GM12878 (cell line): ENCODE measurements around the gene EFNA1. TPM values are rescaled to one million over a fixed set of nuclear protein-coding genes. Genes with fewer than 3 reads are reported as not detected.
"Not testable (repeated sequence)": the region's sequence is repeated elsewhere in the genome, so short reads cannot be mapped to it uniquely, and the experiment has no call there.

Experiments used
- ATAC-seq: fragments of 200-7000 bp; cut with Tn5 transposase; 3 replicates; pipeline ENCODE4 v1.9.1; 2020; ENCODE audit warnings: mild to moderate bottlenecking, moderate library complexity
- BruUV-seq: library from RNA; stranded (reverse); fragments of 400-500 nt; replicated peaks from 2 replicates; lab custom pipeline; 2021; lab: Mats Ljungman, UMichigan
- CTCF ChIA-PET: fragments of 300-600 bp; sonication (Branson Sonifier 250); formaldehyde crosslinking; extraction: SDS; loops from one replicate; lab custom pipeline; 2021; ENCODE audit warnings: inconsistent platforms; lab: Yijun Ruan, JAX
- POLR2A ChIA-PET: fragments of 350-600 bp; formaldehyde crosslinking; extraction: SDS; loops from one replicate; lab custom pipeline; 2021; ENCODE audit warnings: inconsistent platforms; lab: Charles Lee
- RAD21 ChIA-PET: fragments of 300-600 bp; sonication (Branson Sonifier 250); formaldehyde crosslinking; loops from one replicate; lab custom pipeline; 2023; ENCODE audit warnings: antibody characterized with exemption; ENCODE audit not compliant: unreplicated experiment; lab: Charles Lee
- SMC1A ChIA-PET: fragments of 300-600 bp; sonication (Branson Sonifier 250); formaldehyde crosslinking; loops from one replicate; lab custom pipeline; 2023; ENCODE audit not compliant: unreplicated experiment, uncharacterized antibody; lab: Charles Lee
- DNase-seq: peaks from one replicate; pipeline ENCODE4 v3.0.0-alpha.2; 2011; ENCODE audit warnings: low read depth, low spot score
- FAIRE-seq: peaks from 3 replicates; lab custom pipeline; 2011; peaks lifted over from hg19 to GRCh38; lab: Jason Lieb, UNC
- H2AFZ ChIP-seq: 2 replicates; pipeline ENCODE4 v1.6.0; 2011; ENCODE audit warnings: low read depth, low read length, control low read depth; ENCODE audit not compliant: control insufficient read depth
- H3K27ac ChIP-seq: 2 replicates; pipeline ENCODE4 v1.5.1; 2011; ENCODE audit warnings: control low read depth; ENCODE audit not compliant: control insufficient read depth, insufficient read depth
- H3K27me3 ChIP-seq, 2 experiments: replicated peaks in 1 of 2; 2 replicates each; pipeline versions ENCODE4 v1.6.0 to v1.6.1; 2011; ENCODE audit warnings: low read length in 1 of 2; ENCODE audit not compliant: control insufficient read depth in 2 of 2, insufficient read depth in 2 of 2
- H3K36me3 ChIP-seq, 2 experiments: 2 replicates each; pipeline ENCODE4 v1.5.1; 2011; ENCODE audit warnings: low read length in 1 of 2; ENCODE audit not compliant: control insufficient read depth in 2 of 2, insufficient read depth in 2 of 2
- H3K4me1 ChIP-seq: 2 replicates; pipeline ENCODE4 v1.6.1; 2011; ENCODE audit warnings: mild to moderate bottlenecking, low read length, moderate library complexity, mixed read lengths; ENCODE audit not compliant: control insufficient read depth, insufficient read depth
- H3K4me2 ChIP-seq: 2 replicates; pipeline ENCODE4 v1.6.0; 2011; ENCODE audit warnings: control low read depth; ENCODE audit not compliant: control insufficient read depth, insufficient read depth
- H3K4me3 ChIP-seq: fragments of 200-600 bp; sonication (generic); 2 replicates; pipeline ENCODE4 v1.5.1; 2016
- H3K79me2 ChIP-seq: 2 replicates; pipeline ENCODE4 v1.6.0; 2011; ENCODE audit warnings: low read length; ENCODE audit not compliant: control insufficient read depth, insufficient read depth
- H3K9ac ChIP-seq: 2 replicates; pipeline ENCODE4 v1.8.0; 2011; ENCODE audit warnings: low read length, control low read depth, mixed read lengths; ENCODE audit not compliant: control insufficient read depth, insufficient read depth
- H3K9me3 ChIP-seq: replicated peaks from 3 replicates; pipeline ENCODE4 v1.5.1; 2011; ENCODE audit warnings: mild to moderate bottlenecking, low read length; ENCODE audit not compliant: control insufficient read depth, insufficient read depth
- H4K20me1 ChIP-seq: 2 replicates; pipeline ENCODE4 v1.6.0; 2011; ENCODE audit not compliant: control insufficient read depth, insufficient read depth
- IRF3 ChIP-seq: fragments of 450-650 bp; IDR thresholded peaks from 2 replicates; pipeline ENCODE4 v1.6.1; 2014; ENCODE audit warnings: mild to moderate bottlenecking
- POLR2AphosphoS5 ChIP-seq: IDR thresholded peaks from 2 replicates; pipeline ENCODE4 v1.6.1; 2011; ENCODE audit warnings: mild to moderate bottlenecking, low read length, inconsistent platforms
- RFX5 ChIP-seq: IDR thresholded peaks from 2 replicates; pipeline ENCODE4 v1.6.1; 2011; ENCODE audit warnings: low read depth, low read length, improper control_type of control experiment
- SRF ChIP-seq, 2 experiments: IDR thresholded peaks; 2 replicates each; pipeline ENCODE4 v1.6.1; 2011; ENCODE audit warnings: low read depth in 2 of 2, low read length in 2 of 2, mild to moderate bottlenecking in 1 of 2, moderate library complexity in 1 of 2
- WGBS: methylation state at CpG from one replicate; pipeline ENCODE4 v1.1.6; 2016; ENCODE audit warnings: low lambda C conversion rate; ENCODE audit not compliant: insufficient replicate concordance, insufficient coverage; ENCODE audit errors: missing lambda C conversion rate; 5-methylcytosine and 5-hydroxymethylcytosine counted together
- in situ Hi-C: fragments of 300-500 bp; cut with MboI; formaldehyde crosslinking; loops from 9 replicates; pipeline ENCODE4 v1.14.3; 2018; ENCODE audit warnings: mixed read lengths
- intact Hi-C: fragments of 100-400 bp; cut with micrococcal nuclease; formaldehyde crosslinking; loops from one replicate; pipeline ENCODE4 v1.14.2; 2022; ENCODE audit not compliant: unreplicated experiment
- polyA plus RNA-seq, 11 experiments: library from polyadenylated mRNA; depleted of rRNA in 4 of 11; unstranded in 6 of 11; stranded (reverse) in 5 of 11; fragments of >200 nt; fragmentation: Nextera tagmentation in 4 of 11; fragmentation: Illumina TruSeq in 1 of 11; extraction: Ambion mirVana in 4 of 11; extraction: Trizol in 1 of 11; gene quantifications; 1 replicate in 1 of 11; 2 replicates in 10 of 11; pipeline versions ENCODE4 v1.2.1 to v1.2.3, GENCODE V29; 2011 to 2016; ENCODE audit warnings: inconsistent platforms in 2 of 11, missing spikeins in 2 of 11, low read depth in 1 of 11
- total RNA-seq, 4 experiments: library from RNA; depleted of rRNA in 3 of 4; stranded (reverse); fragments of >200 nt in 3 of 4; fragmentation: Illumina TruSeq in 1 of 4; extraction: Trizol in 1 of 4; gene quantifications; 2 replicates each; pipeline versions ENCODE4 v1.2.1 to v1.2.3, GENCODE V29; 2013 to 2021
- TF ChIP-seq, protein P1 (sequence below): fragments of 450-650 bp; IDR thresholded peaks from 2 replicates; pipeline ENCODE4 v1.6.1; 2017; ENCODE audit warnings: antibody characterized with exemption, mild to moderate bottlenecking, moderate library complexity
- TF ChIP-seq, protein P2 (sequence below): fragments of 450-650 bp; IDR thresholded peaks from 2 replicates; pipeline ENCODE4 v1.6.1; 2017; ENCODE audit warnings: low read depth, mild to moderate bottlenecking, moderate library complexity

EFNA1 gene
- total and polyA plus RNA-seq, 10 of the 15 experiments (the other 5 are each of a cell fraction or from before 2014, with no cell fraction given): 0.13 to 7.5 (median 0.28) TPM; not detected in 5

DNA sequence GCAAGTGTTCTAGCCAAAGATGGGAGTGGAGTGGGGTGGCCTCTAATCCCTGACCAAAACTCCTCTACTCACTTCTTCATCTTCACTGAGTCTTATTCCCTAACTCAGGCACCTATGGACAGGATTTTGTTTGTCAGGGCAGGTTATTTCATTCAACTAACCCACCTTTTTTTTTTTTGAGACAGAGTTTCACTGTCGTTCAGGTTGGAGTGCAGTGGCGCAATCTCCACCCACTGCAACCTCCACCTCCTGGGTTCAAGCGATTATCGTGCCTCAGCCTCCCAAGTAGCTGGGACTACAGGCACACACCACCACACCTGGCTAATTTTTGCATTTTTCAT lies 40.4 kb downstream of the EFNA1 start:
- ChIA-PET CTCF (interaction anchor here (0.8 to 12.1 kb wide), 21 partner anchors 10 to 124 kb away, joined by 3 to 284 read pairs (median 5); partner anchors contain the start of genes EFNA4 and SLC50A1), SMC1A (interaction anchor here (0.9 to 5.9 kb wide), 8 partner anchors 9 to 83 kb away, joined by 3 to 37 read pairs (median 4); partner anchors contain the start of gene SLC50A1), RAD21 (interaction anchor here (0.7 to 5.1 kb wide), 9 partner anchors 13 to 103 kb away, joined by 3 to 71 read pairs (median 4); no protein-coding TSS in a partner anchor)
- FAIRE-seq, H2AFZ ChIP-seq, H3K9ac ChIP-seq, H3K4me3 ChIP-seq, H3K9me3 ChIP-seq, H3K4me1 ChIP-seq, H3K27ac ChIP-seq, H3K4me2 ChIP-seq, ATAC-seq, POLR2A ChIA-PET, H4K20me1 ChIP-seq, H3K36me3 ChIP-seq, H3K27me3 ChIP-seq, DNase-seq, BruUV-seq: not testable (repeated sequence)
- intact Hi-C loops: loop anchor here (1.0 kb wide), 1 partner anchor 77 kb away; no protein-coding TSS in a partner anchor
- TF ChIP-seq SRF (IDR thresholded peaks at IDR 0.05; ENCODE audit: low read depth in 2 of 2, low read length in 2 of 2): 0 out of 4 replicates have a peak, but pooled peaks of 1 of the 2 experiments have one; percentile 33
- H3K79me2 ChIP-seq: peaks cover 12% of the 10 kb centered on the region
- WGBS: 50% methylated on average over 4 of the region's 4 CpGs
- in situ Hi-C loops: loop anchor here (5.0 kb wide), 1 partner anchor 76 kb away; no protein-coding TSS in a partner anchor

GRCh38 chr1:155168456-155169210 lies 41.0 kb downstream of the EFNA1 start:
- WGBS: 93% methylated on average over 10 of the region's 10 CpGs
- intact Hi-C loops: loop anchor here (1.0 kb wide), 1 partner anchor 77 kb away; no protein-coding TSS in a partner anchor
- ChIA-PET POLR2A (no interaction called here), SMC1A (interaction anchor here (1.0 to 5.9 kb wide), 8 partner anchors 9 to 93 kb away, joined by 3 to 37 read pairs (median 4); partner anchors contain the start of gene SLC50A1), RAD21 (interaction anchor here (0.7 to 5.1 kb wide), 11 partner anchors 14 to 84 kb away, joined by 3 to 71 read pairs (median 4); partner anchors contain the start of gene SLC50A1), CTCF (interaction anchor here (0.9 to 12.1 kb wide), 21 partner anchors 9 to 125 kb away, joined by 3 to 284 read pairs (median 5); partner anchors contain the start of genes EFNA4 and SLC50A1)
- Histone ChIP-seq H3K9me3 (no peaks in the 10 kb centered on the region; the same call in 2 of the 3 replicates), H3K4me1 (peaks cover 13% of the 10 kb centered on the region), H2AFZ (no peak overlapping the region), H4K20me1 (no peaks in the 10 kb centered on the region), H3K36me3 (peaks cover 0 to 3% of the 10 kb centered on the region in 2 experiments; a peak in 1 of 4 replicates), H3K4me2 (no peak overlapping the region), H3K27ac (no peak overlapping the region), H3K27me3 (no peaks in the 10 kb centered on the region), H3K4me3 (no peak overlapping the region), H3K9ac (no peak overlapping the region), H3K79me2 (peaks cover 12% of the 10 kb centered on the region)
- in situ Hi-C loops: loop anchor here (5.0 kb wide), 1 partner anchor 76 kb away; no protein-coding TSS in a partner anchor
- DNase-seq (no peak), ATAC-seq (no peak), FAIRE-seq (no peak)
- BruUV-seq: no TSS peak
- TF ChIP-seq SRF (IDR thresholded peaks at IDR 0.05; ENCODE audit: low read depth in 2 of 2, low read length in 2 of 2): no peak
- TF ChIP-seq POLR2AphosphoS5: no peak
- TF ChIP-seq IRF3: no peak
- TF ChIP-seq, protein P1, sequence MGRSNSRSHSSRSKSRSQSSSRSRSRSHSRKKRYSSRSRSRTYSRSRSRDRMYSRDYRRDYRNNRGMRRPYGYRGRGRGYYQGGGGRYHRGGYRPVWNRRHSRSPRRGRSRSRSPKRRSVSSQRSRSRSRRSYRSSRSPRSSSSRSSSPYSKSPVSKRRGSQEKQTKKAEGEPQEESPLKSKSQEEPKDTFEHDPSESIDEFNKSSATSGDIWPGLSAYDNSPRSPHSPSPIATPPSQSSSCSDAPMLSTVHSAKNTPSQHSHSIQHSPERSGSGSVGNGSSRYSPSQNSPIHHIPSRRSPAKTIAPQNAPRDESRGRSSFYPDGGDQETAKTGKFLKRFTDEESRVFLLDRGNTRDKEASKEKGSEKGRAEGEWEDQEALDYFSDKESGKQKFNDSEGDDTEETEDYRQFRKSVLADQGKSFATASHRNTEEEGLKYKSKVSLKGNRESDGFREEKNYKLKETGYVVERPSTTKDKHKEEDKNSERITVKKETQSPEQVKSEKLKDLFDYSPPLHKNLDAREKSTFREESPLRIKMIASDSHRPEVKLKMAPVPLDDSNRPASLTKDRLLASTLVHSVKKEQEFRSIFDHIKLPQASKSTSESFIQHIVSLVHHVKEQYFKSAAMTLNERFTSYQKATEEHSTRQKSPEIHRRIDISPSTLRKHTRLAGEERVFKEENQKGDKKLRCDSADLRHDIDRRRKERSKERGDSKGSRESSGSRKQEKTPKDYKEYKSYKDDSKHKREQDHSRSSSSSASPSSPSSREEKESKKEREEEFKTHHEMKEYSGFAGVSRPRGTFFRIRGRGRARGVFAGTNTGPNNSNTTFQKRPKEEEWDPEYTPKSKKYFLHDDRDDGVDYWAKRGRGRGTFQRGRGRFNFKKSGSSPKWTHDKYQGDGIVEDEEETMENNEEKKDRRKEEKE: no peak
- no peak for TF ChIP-seq RFX5
- TF ChIP-seq, protein P2, sequence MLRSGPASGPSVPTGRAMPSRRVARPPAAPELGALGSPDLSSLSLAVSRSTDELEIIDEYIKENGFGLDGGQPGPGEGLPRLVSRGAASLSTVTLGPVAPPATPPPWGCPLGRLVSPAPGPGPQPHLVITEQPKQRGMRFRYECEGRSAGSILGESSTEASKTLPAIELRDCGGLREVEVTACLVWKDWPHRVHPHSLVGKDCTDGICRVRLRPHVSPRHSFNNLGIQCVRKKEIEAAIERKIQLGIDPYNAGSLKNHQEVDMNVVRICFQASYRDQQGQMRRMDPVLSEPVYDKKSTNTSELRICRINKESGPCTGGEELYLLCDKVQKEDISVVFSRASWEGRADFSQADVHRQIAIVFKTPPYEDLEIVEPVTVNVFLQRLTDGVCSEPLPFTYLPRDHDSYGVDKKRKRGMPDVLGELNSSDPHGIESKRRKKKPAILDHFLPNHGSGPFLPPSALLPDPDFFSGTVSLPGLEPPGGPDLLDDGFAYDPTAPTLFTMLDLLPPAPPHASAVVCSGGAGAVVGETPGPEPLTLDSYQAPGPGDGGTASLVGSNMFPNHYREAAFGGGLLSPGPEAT: no peak
